Brain pericyte (primary cell): ENCODE measurements around the gene C1QL2.

Experiments
- DNase-seq: peaks from one replicate; pipeline ENCODE4 v3.0.0-alpha.2; 2012; ENCODE audit warnings: low read depth, low spot score

Gene C1QL2

GRCh38 chr2:119106301-119106897 is 52.2 kb downstream of the C1QL2 start:
- no peak for DNase-seq
